ENCODE results near the gene PCNX2. TPM values are rescaled to one million over a fixed set of nuclear protein-coding genes. Genes with fewer than 3 reads are reported as not detected.

PCNX2 gene
- total RNA-seq, 2 experiments from 2014 or later = 17.8 to 18.5 TPM

DNA sequence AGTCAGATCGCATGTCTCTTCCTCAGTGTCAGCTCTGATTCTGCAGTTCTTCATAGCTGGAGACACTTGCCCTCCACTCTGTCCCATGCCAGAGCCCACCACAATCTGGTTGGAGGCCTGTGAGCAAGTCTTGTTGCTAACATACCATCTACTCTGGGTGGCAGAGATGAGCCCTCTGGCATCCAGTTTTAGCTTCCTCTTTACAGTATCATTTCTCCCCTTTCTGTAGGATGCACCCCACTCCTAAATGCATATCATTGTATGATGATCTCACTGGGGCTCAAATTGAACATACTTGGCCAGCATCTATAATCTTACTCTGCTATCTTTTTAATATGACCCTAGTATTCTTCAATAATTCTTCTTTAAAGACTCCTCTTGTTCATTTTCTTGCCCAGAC, 16.9 kb downstream of the PCNX2 start:
- ChIA-PET POLR2A (no interaction called here), CTCF (interaction anchor here (0.6 kb wide), 1 partner anchor 85 kb away, joined by 3 read pairs; no protein-coding TSS in a partner anchor)
- intact Hi-C loops (cut with micrococcal nuclease) = no loop called here
- DNase-seq = no peak
- H3K4me3 Mint-ChIP-seq = no peak overlapping the region
- H3K27ac Mint-ChIP-seq = no peak overlapping the region
- no peaks in the 10 kb centered on the region for H3K9me3 Mint-ChIP-seq
- H3K27me3 Mint-ChIP-seq = no peaks in the 10 kb centered on the region
- peaks cover 35% of the 10 kb centered on the region for H3K4me1 Mint-ChIP-seq (ENCODE audit: low read depth)
- H3K36me3 Mint-ChIP-seq = peaks cover 10% of the 10 kb centered on the region

GRCh38 chr1:233277637-233278606, 17.6 kb downstream of the PCNX2 start:
- H3K4me1 Mint-ChIP-seq (ENCODE audit: low read depth) = peaks cover 28% of the 10 kb centered on the region
- H3K27ac Mint-ChIP-seq = no peak overlapping the region
- no peaks in the 10 kb centered on the region for H3K27me3 Mint-ChIP-seq
- no peaks in the 10 kb centered on the region for H3K9me3 Mint-ChIP-seq
- no peak overlapping the region for H3K4me3 Mint-ChIP-seq
- ChIA-PET POLR2A (no interaction called here), CTCF (interaction anchor here (0.6 kb wide), 1 partner anchor 86 kb away, joined by 3 read pairs; no protein-coding TSS in a partner anchor)
- intact Hi-C loops (cut with micrococcal nuclease) = no loop called here
- peaks cover 10% of the 10 kb centered on the region for H3K36me3 Mint-ChIP-seq
- no peak for DNase-seq

DNA sequence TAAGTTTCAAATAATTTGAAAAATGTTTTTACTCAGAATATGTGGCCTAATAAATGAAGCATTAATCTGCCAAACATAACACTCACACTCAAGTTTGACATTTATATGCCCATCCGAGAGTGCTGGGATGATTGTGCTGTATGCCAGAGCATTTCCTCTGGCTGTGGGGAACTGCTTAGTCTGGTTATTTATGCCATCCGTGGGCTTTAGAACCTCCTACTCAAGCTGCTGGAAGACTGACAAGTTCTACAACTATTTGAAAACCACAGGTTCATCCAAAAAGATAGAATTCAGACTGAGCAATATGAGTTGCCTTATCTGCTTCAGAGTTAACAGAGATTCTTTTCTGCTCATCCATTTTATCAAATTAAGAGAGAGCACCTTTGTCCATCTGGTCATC, 25.9 kb downstream of the PCNX2 start:
- Mint-ChIP-seq H3K9me3 (no peaks in the 10 kb centered on the region), H3K27me3 (no peaks in the 10 kb centered on the region), H3K4me3 (no peak overlapping the region), H3K4me1 (ENCODE audit: low read depth) (peaks cover 42% of the 10 kb centered on the region), H3K36me3 (peaks cover 26% of the 10 kb centered on the region), H3K27ac (no peak overlapping the region)
- CTCF ChIA-PET = no interaction called here
- POLR2A ChIA-PET = no interaction called here
- DNase-seq = no peak
- intact Hi-C loops (cut with micrococcal nuclease) = loop anchor here (2.0 kb wide), 1 partner anchor 25 kb away; the partner anchor contains the start of gene PCNX2

- no peak overlapping the region for H3K27ac Mint-ChIP-seq
- ChIA-PET CTCF (interaction anchor here (1.0 kb wide), 1 partner anchor 797 kb away, joined by 3 read pairs; no protein-coding TSS in a partner anchor), POLR2A (no interaction called here)
- peaks cover 42% of the 10 kb centered on the region for H3K4me1 Mint-ChIP-seq (ENCODE audit: low read depth)
- intact Hi-C loops (cut with micrococcal nuclease) = loop anchor here (2.0 kb wide), 1 partner anchor 26 kb away; the partner anchor contains the start of gene PCNX2
- H3K36me3 Mint-ChIP-seq = peaks cover 23% of the 10 kb centered on the region
- no peaks in the 10 kb centered on the region for H3K9me3 Mint-ChIP-seq
- H3K4me3 Mint-ChIP-seq = no peak overlapping the region
- peak; percentile 45 for DNase-seq
- H3K27me3 Mint-ChIP-seq = no peaks in the 10 kb centered on the region
Observed at GRCh38 chr1:233268389-233269022, 27.0 kb downstream of the PCNX2 start.

GRCh38 chr1:233261695-233262094, 33.8 kb downstream of the PCNX2 start:
- Mint-ChIP-seq H3K4me1 (ENCODE audit: low read depth) (peaks cover 21% of the 10 kb centered on the region), H3K27me3 (no peaks in the 10 kb centered on the region), H3K36me3 (peaks cover 37% of the 10 kb centered on the region), H3K4me3 (no peak overlapping the region), H3K9me3 (no peaks in the 10 kb centered on the region), H3K27ac (no peak overlapping the region)
- CTCF ChIA-PET = no interaction called here
- POLR2A ChIA-PET = no interaction called here
- DNase-seq = no peak
- intact Hi-C loops (cut with micrococcal nuclease) = no loop called here

GRCh38 chr1:233261206-233261605, 34.3 kb downstream of the PCNX2 start:
- Mint-ChIP-seq H3K27ac (no peak overlapping the region), H3K4me3 (no peak overlapping the region), H3K9me3 (no peaks in the 10 kb centered on the region), H3K4me1 (ENCODE audit: low read depth) (peaks cover 17% of the 10 kb centered on the region), H3K36me3 (peaks cover 38% of the 10 kb centered on the region), H3K27me3 (no peaks in the 10 kb centered on the region)
- ChIA-PET POLR2A (no interaction called here), CTCF (no interaction called here)
- no peak for DNase-seq
- intact Hi-C loops (cut with micrococcal nuclease) = no loop called here

GRCh38 chr1:233257786-233258185, 37.7 kb downstream of the PCNX2 start:
- CTCF ChIA-PET = no interaction called here
- Mint-ChIP-seq H3K9me3 (no peaks in the 10 kb centered on the region), H3K27ac (no peak overlapping the region), H3K27me3 (no peaks in the 10 kb centered on the region), H3K4me3 (no peak overlapping the region), H3K36me3 (peaks cover 38% of the 10 kb centered on the region), H3K4me1 (ENCODE audit: low read depth) (peaks cover 8% of the 10 kb centered on the region)
- POLR2A ChIA-PET = no interaction called here
- intact Hi-C loops (cut with micrococcal nuclease) = no loop called here
- DNase-seq = no peak

DNA sequence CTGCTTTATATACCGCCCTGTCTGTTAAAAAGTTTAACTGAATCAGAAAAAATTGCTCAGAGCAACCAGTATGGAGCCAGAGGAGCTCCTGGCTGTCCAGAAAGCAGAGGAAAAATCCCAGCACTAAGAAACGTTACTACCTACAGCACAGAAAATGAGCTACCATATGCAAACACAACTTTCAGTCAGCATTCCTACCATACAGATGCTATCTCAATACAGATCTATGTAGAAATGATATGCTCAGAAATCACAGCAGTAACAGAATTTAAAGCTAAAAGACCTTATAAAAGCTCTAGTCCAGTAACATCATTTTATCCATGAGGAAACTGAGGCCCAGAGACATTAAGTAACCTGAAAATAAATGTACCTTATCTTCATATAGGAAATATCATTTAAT, 38.7 kb downstream of the PCNX2 start:
- DNase-seq = no peak
- intact Hi-C loops (cut with micrococcal nuclease) = no loop called here
- no peaks in the 10 kb centered on the region for H3K27me3 Mint-ChIP-seq
- peaks cover 36% of the 10 kb centered on the region for H3K36me3 Mint-ChIP-seq
- ChIA-PET POLR2A (no interaction called here), CTCF (no interaction called here)
- peaks cover 8% of the 10 kb centered on the region for H3K4me1 Mint-ChIP-seq (ENCODE audit: low read depth)
- no peak overlapping the region for H3K4me3 Mint-ChIP-seq
- H3K9me3 Mint-ChIP-seq = no peaks in the 10 kb centered on the region
- H3K27ac Mint-ChIP-seq = no peak overlapping the region

- Mint-ChIP-seq H3K9me3 (no peaks in the 10 kb centered on the region), H3K27ac (no peak overlapping the region), H3K4me3 (no peak overlapping the region), H3K27me3 (no peaks in the 10 kb centered on the region), H3K36me3 (peaks cover 33% of the 10 kb centered on the region), H3K4me1 (ENCODE audit: low read depth) (peaks cover 2% of the 10 kb centered on the region)
- intact Hi-C loops (cut with micrococcal nuclease) = no loop called here
- ChIA-PET POLR2A (no interaction called here), CTCF (no interaction called here)
- DNase-seq = no peak
Observed at GRCh38 chr1:233256191-233256590, 39.3 kb downstream of the PCNX2 start.

DNA sequence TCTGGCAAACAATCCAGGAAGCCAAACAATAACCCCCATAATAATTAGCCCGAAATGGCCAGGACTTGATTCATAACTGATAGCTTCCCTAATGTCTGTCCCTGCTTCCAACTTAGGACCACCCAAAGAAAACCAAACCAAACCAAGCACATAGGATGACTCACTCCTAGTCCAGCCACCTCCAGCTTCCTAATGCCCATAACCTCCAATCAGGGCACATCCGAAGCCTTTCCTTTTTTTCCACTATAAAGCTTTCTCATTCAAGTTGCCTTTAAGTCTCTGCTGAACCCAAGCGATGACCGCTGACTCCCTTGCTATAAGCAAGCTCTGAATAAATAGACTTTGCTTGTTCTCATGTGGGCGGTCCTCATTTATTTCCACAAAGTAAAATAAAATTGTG, 40.4 kb downstream of the PCNX2 start:
- intact Hi-C loops (cut with micrococcal nuclease) = no loop called here
- Mint-ChIP-seq H3K36me3 (peaks cover 39% of the 10 kb centered on the region), H3K27me3 (no peaks in the 10 kb centered on the region), H3K27ac (no peak overlapping the region), H3K4me1 (ENCODE audit: low read depth) (no peaks in the 10 kb centered on the region), H3K4me3 (no peak overlapping the region), H3K9me3 (no peaks in the 10 kb centered on the region)
- no peak for DNase-seq
- ChIA-PET CTCF (no interaction called here), POLR2A (no interaction called here)

GRCh38 chr1:233253832-233254331, 41.6 kb downstream of the PCNX2 start:
- Mint-ChIP-seq H3K27me3 (no peaks in the 10 kb centered on the region), H3K27ac (no peak overlapping the region), H3K4me1 (ENCODE audit: low read depth) (no peaks in the 10 kb centered on the region), H3K9me3 (no peaks in the 10 kb centered on the region), H3K4me3 (no peak overlapping the region), H3K36me3 (peaks cover 40% of the 10 kb centered on the region)
- intact Hi-C loops (cut with micrococcal nuclease) = no loop called here
- ChIA-PET POLR2A (no interaction called here), CTCF (no interaction called here)
- DNase-seq = no peak

GRCh38 chr1:233253231-233253831, 42.2 kb downstream of the PCNX2 start:
- intact Hi-C loops (cut with micrococcal nuclease) = no loop called here
- ChIA-PET CTCF (no interaction called here), POLR2A (no interaction called here)
- no peak overlapping the region for H3K27ac Mint-ChIP-seq
- DNase-seq = no peak
- no peaks in the 10 kb centered on the region for H3K9me3 Mint-ChIP-seq
- no peaks in the 10 kb centered on the region for H3K4me1 Mint-ChIP-seq (ENCODE audit: low read depth)
- H3K4me3 Mint-ChIP-seq = no peak overlapping the region
- peaks cover 40% of the 10 kb centered on the region for H3K36me3 Mint-ChIP-seq
- H3K27me3 Mint-ChIP-seq = no peaks in the 10 kb centered on the region

Measured in activated CD4-positive, alpha-beta memory T cell treated with anti-CD3 and anti-CD28 coated beads for 36 hours (primary cell).